SK-N-SH treated with all-trans-retinoic acid at 6 μM for 48 hours (cell line): ENCODE data around the gene PROC.
"Not testable (repeated sequence)": the region's sequence is repeated elsewhere in the genome, so short reads cannot be mapped to it uniquely, and the experiment has no call there.

ENCODE experiments used
- ATAC-seq: fragments of 200-7000 bp; cut with Tn5 transposase; 3 replicates; pipeline ENCODE4 v1.9.1; 2020; ENCODE audit warnings: mild to moderate bottlenecking, moderate library complexity
- BACH2 ChIP-seq: fragments of 250-450 bp; sonication (Bioruptor Pico); IDR thresholded peaks from 2 replicates; pipeline ENCODE4 v1.9.0; 2021; ENCODE audit warnings: mild to moderate bottlenecking, borderline replicate concordance
- CSDC2 ChIP-seq: fragments of 250-450 bp; sonication (Bioruptor Pico); IDR thresholded peaks from 2 replicates; pipeline ENCODE4 v1.5.0; 2020; ENCODE audit warnings: mild to moderate bottlenecking, moderate library complexity
- ESRRG ChIP-seq: fragments of 250-450 bp; sonication (Bioruptor Pico); IDR thresholded peaks from 2 replicates; pipeline ENCODE4 v1.6.1; 2021; ENCODE audit warnings: mild to moderate bottlenecking
- GLIS3 ChIP-seq: fragments of 250-450 bp; sonication (Bioruptor Pico); IDR thresholded peaks from 2 replicates; pipeline ENCODE4 v1.5.0; 2020; ENCODE audit warnings: mild to moderate bottlenecking, moderate library complexity
- ISL1 ChIP-seq: fragments of 250-450 bp; sonication (Bioruptor Pico); IDR thresholded peaks from 2 replicates; pipeline ENCODE4 v2.1.2; 2022; ENCODE audit warnings: mild to moderate bottlenecking, moderate library complexity
- OSR1 ChIP-seq: fragments of 250-450 bp; sonication (Bioruptor Pico); IDR thresholded peaks from 2 replicates; pipeline ENCODE4 v1.8.0; 2022; ENCODE audit warnings: moderate library complexity, mild to moderate bottlenecking, inconsistent platforms
- SNAI2 ChIP-seq: fragments of 250-450 bp; sonication (Bioruptor Pico); IDR thresholded peaks from 2 replicates; pipeline ENCODE4 v1.5.0; 2020; ENCODE audit warnings: mild to moderate bottlenecking, moderate library complexity
- TOX ChIP-seq: fragments of 250-450 bp; sonication (Bioruptor Pico); IDR thresholded peaks from 2 replicates; pipeline ENCODE4 v1.8.0; 2021; ENCODE audit warnings: mild to moderate bottlenecking, moderate library complexity, borderline replicate concordance
- ZC3H10 ChIP-seq: fragments of 250-450 bp; sonication (Bioruptor Pico); IDR thresholded peaks from 2 replicates; pipeline ENCODE4 v1.5.1; 2021; ENCODE audit warnings: mild to moderate bottlenecking, moderate library complexity
- ZFP3 ChIP-seq: fragments of 250-450 bp; sonication (Bioruptor Pico); IDR thresholded peaks from 2 replicates; pipeline ENCODE4 v1.5.0; 2020; ENCODE audit warnings: mild to moderate bottlenecking, moderate library complexity
- ZFP30 ChIP-seq: fragments of 450-650 bp; formaldehyde crosslinking; IDR thresholded peaks from 2 replicates; pipeline ENCODE4 v1.5.0; 2022; ENCODE audit warnings: mild to moderate bottlenecking, moderate library complexity
- ZNF565 ChIP-seq: fragments of 450-650 bp; formaldehyde crosslinking; conservative IDR thresholded peaks from 2 replicates; pipeline ENCODE4 v1.5.0; 2020; ENCODE audit warnings: low read depth, mild to moderate bottlenecking, moderate library complexity
- ZNF70 ChIP-seq: fragments of 450-650 bp; formaldehyde crosslinking; IDR thresholded peaks from 2 replicates; pipeline ENCODE4 v1.5.0; 2020; ENCODE audit warnings: mild to moderate bottlenecking, moderate library complexity
- ZNF8 ChIP-seq: fragments of 450-650 bp; formaldehyde crosslinking; IDR thresholded peaks from 2 replicates; pipeline ENCODE4 v1.5.0; 2020; ENCODE audit warnings: mild to moderate bottlenecking, moderate library complexity
- TF ChIP-seq, protein P1 (sequence below): fragments of 250-450 bp; sonication (Bioruptor Pico); IDR thresholded peaks from 2 replicates; pipeline ENCODE4 v1.5.1; 2020; ENCODE audit warnings: low read depth, mild to moderate bottlenecking, moderate library complexity
- TF ChIP-seq, protein P2 (sequence below): fragments of 250-450 bp; sonication (Bioruptor Pico); IDR thresholded peaks from 2 replicates; pipeline ENCODE4 v1.5.1; 2021; ENCODE audit warnings: mild to moderate bottlenecking, moderate library complexity
- TF ChIP-seq, protein P3 (sequence below): fragments of 250-450 bp; sonication (Bioruptor Pico); IDR thresholded peaks from 2 replicates; pipeline ENCODE4 v1.8.0; 2021; ENCODE audit warnings: low read depth, mild to moderate bottlenecking, moderate library complexity, borderline replicate concordance
- TF ChIP-seq, protein P4 (sequence below): fragments of 250-450 bp; sonication (Bioruptor Pico); IDR thresholded peaks from 2 replicates; pipeline ENCODE4 v1.8.0; 2020; ENCODE audit warnings: mild to moderate bottlenecking, moderate library complexity, borderline replicate concordance

The PROC gene

DNA sequence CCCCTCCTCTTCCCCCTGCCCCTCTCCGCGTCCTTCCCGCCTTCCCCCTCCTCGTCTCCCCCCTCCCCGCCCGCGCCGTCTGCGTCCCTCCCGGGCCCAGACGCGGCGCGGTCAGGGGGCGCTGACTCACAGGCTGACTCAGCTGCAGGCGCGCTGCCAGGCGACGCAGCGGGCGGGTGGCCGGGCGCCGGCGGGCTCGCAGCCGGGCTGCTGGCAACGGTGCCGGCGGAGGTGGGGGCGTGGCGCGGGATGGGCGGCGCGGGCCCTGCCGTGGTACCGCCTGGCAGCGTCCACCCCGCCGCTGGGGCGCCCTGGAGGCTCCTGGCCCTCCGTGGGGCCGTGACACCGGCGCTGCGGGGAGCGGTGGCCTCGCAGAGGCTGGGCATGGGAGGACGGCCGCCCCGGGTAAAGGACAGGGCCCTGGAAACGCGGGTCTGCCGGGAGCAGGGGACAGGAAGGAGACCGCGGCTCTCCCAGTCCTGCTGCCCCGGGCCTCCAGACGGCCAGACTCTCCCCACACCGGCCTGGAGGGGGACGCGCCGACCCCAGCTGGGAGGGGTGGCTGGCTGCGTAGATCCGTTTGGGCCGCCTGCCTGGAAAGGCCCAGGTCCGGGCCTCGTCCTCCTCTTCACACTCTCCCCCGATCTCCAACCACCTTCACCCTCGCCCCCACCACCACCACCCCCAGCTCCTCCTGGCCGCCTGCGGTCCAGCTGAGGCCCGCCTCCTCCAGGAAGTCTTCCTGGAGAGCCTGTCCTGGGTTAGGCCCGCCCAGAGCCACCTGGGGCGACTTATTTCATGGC is 10.0 kb upstream of the PROC start:
- TF ChIP-seq ESRRG (no peak), BACH2 (CRISPR knock-in tag) (peak; percentile 97; the same call in 1 of the 2 replicates), ZNF565 (no peak), ZNF70 (CRISPR knock-in tag) (peak; percentile 8; the same call in 1 of the 2 replicates), ZFP3 (CRISPR knock-in tag) (no peak), CSDC2 (CRISPR knock-in tag) (no peak; the same call in 1 of the 2 replicates), SNAI2 (no peak), ZC3H10 (peak; percentile 37; the same call in 1 of the 2 replicates), ZFP30 (CRISPR knock-in tag) (no peak), ZNF8 (CRISPR knock-in tag) (no peak), ISL1 (CRISPR knock-in tag) (no peak), TOX (CRISPR knock-in tag) (no peak)
- TF ChIP-seq, protein P1, sequence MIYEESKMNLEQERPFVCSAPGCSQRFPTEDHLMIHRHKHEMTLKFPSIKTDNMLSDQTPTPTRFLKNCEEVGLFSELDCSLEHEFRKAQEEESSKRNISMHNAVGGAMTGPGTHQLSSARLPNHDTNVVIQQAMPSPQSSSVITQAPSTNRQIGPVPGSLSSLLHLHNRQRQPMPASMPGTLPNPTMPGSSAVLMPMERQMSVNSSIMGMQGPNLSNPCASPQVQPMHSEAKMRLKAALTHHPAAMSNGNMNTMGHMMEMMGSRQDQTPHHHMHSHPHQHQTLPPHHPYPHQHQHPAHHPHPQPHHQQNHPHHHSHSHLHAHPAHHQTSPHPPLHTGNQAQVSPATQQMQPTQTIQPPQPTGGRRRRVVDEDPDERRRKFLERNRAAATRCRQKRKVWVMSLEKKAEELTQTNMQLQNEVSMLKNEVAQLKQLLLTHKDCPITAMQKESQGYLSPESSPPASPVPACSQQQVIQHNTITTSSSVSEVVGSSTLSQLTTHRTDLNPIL (CRISPR knock-in tag): no peak
- TF ChIP-seq, protein P2, sequence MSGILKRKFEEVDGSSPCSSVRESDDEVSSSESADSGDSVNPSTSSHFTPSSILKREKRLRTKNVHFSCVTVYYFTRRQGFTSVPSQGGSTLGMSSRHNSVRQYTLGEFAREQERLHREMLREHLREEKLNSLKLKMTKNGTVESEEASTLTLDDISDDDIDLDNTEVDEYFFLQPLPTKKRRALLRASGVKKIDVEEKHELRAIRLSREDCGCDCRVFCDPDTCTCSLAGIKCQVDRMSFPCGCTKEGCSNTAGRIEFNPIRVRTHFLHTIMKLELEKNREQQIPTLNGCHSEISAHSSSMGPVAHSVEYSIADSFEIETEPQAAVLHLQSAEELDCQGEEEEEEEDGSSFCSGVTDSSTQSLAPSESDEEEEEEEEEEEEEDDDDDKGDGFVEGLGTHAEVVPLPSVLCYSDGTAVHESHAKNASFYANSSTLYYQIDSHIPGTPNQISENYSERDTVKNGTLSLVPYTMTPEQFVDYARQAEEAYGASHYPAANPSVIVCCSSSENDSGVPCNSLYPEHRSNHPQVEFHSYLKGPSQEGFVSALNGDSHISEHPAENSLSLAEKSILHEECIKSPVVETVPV (CRISPR knock-in tag): no peak
- ATAC-seq: peak; percentile 88

DNA sequence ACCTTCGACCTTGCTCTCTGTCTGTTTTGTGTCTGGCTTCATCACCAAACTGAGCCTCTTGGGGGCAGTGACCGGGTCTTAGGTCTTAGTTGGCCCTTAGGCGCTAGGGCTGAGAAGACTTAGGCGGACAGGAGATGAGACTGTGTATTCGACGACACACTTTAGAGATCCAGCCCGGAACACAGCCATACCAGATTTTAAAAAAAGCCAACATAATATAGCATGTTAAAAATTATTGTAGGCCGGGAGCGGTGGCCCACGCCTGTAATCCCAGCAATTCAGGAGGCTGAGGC is 9.5 kb upstream of the PROC start:
- no peak for ATAC-seq
- 0 out of 2 replicates have a peak, but pooled peaks have one; percentile 1 for TF ChIP-seq ZNF70 (CRISPR knock-in tag)
- no peak for TF ChIP-seq ZNF8 (CRISPR knock-in tag)
- no peak for TF ChIP-seq SNAI2
- TF ChIP-seq, protein P1 (CRISPR knock-in tag): no peak

DNA sequence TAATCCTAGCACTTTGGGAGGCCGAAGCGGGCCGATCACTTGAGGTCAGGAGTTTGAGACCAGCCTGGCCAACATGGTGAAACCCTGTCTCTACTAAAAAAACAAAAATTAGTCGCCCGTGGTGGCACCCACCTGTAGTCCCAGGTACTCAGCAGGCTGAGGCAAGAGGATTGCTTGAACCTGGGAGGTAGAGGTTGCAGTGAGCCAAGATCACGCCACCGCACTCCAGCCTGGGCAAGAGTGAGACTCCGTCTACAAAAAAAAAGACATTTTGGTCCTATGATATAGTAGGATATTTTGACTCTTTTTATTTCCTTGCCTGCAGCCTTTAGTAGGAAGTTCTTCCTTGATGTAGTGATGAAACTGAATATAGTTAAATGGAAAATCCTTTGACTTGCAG is 8.5 kb upstream of the PROC start:
- ATAC-seq: not testable (repeated sequence)

DNA sequence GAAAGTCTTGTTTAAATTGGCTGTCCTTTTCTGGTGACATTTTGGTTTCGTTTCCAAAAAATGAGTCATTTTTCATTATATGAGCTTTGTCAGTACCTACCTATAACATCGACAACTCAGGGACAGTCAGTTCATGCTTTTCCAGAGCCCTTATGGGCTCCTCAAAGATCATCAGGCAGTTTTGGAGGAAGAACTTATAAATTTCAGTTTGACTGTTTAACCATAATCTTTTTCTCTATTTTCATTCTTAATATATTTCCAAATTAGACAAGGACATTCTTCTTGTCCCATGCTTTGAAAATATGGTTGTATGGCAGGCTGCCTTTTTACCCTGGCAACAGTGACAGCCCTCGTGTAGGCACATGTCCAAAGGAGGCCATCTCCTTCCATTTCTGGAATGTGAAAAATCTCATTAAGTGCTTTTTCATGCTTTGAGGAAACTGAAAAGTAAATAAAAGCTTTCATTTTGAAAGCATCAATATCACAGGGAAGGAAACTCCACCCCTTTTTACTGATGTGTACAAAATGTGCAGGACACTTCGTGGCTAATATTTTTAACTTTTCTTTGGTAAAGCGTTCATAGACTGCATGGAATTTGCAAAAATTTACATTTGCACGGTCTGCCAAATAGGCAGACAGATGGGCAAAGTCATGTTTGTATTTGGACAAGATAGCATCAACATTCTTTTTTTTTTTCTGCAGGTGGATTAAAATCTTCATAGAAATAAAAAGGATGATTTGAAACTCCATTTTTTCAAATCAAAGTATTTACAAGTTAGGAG is 7.2 kb upstream of the PROC start:
- ATAC-seq: peak; percentile 27

DNA sequence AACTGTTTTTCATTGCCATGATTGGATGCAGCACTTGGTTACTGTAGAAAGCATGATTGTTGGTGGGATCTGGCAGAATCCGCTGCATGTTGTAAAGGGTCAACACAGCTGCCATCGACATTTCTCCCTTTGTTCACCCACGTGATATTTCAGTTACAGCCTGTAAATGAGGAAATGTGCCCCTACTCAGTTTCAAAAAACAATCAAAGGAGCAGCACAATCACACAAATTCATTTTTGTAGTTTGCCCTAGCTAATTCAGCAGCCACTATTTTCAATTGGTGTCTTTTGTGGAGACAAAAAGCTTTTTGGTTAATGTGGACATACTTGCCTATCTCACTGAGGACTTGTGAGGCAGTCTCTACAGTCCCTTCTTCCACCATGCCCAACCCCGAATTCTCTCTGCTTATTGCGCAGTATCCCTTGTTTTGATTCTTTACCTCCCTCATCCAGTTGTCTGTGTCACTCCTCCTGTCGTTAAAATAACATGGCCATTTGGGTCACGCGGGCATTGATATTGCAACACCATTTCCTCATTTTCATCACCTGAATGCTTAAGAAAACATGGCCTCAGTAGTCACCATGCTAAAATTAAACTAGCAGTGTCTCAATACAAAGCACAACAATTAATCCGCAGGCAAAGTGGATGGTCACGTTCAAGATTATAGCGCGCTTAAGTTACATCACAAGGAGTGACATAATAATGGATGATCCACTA is 6.4 kb upstream of the PROC start:
- no peak for ATAC-seq
- no peak for TF ChIP-seq TOX (CRISPR knock-in tag)
- no peak for TF ChIP-seq ZNF565
- TF ChIP-seq ZNF70 (CRISPR knock-in tag): no peak
- no peak for TF ChIP-seq ISL1 (CRISPR knock-in tag)
- no peak for TF ChIP-seq ESRRG
- no peak for TF ChIP-seq ZC3H10
- TF ChIP-seq, protein P2 (CRISPR knock-in tag): no peak
- TF ChIP-seq, protein P3, sequence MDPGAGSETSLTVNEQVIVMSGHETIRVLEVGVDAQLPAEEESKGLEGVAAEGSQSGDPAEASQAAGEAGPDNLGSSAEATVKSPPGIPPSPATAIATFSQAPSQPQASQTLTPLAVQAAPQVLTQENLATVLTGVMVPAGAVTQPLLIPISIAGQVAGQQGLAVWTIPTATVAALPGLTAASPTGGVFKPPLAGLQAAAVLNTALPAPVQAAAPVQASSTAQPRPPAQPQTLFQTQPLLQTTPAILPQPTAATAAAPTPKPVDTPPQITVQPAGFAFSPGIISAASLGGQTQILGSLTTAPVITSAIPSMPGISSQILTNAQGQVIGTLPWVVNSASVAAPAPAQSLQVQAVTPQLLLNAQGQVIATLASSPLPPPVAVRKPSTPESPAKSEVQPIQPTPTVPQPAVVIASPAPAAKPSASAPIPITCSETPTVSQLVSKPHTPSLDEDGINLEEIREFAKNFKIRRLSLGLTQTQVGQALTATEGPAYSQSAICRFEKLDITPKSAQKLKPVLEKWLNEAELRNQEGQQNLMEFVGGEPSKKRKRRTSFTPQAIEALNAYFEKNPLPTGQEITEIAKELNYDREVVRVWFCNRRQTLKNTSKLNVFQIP (CRISPR knock-in tag): no peak
- no peak for TF ChIP-seq ZFP30 (CRISPR knock-in tag)

More for the DNA sequence above, 7.2 kb upstream of the PROC start:
- TF ChIP-seq CSDC2 (CRISPR knock-in tag) (no peak), GLIS3 (CRISPR knock-in tag) (no peak), OSR1 (CRISPR knock-in tag) (no peak), ISL1 (CRISPR knock-in tag) (peak; percentile 90), ZNF8 (CRISPR knock-in tag) (no peak)
- TF ChIP-seq, protein P4, sequence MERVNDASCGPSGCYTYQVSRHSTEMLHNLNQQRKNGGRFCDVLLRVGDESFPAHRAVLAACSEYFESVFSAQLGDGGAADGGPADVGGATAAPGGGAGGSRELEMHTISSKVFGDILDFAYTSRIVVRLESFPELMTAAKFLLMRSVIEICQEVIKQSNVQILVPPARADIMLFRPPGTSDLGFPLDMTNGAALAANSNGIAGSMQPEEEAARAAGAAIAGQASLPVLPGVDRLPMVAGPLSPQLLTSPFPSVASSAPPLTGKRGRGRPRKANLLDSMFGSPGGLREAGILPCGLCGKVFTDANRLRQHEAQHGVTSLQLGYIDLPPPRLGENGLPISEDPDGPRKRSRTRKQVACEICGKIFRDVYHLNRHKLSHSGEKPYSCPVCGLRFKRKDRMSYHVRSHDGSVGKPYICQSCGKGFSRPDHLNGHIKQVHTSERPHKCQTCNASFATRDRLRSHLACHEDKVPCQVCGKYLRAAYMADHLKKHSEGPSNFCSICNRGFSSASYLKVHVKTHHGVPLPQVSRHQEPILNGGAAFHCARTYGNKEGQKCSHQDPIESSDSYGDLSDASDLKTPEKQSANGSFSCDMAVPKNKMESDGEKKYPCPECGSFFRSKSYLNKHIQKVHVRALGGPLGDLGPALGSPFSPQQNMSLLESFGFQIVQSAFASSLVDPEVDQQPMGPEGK (CRISPR knock-in tag): no peak
